GM23338 (cell line): ENCODE data around the gene MGAT3. TPM values are rescaled to one million over a fixed set of nuclear protein-coding genes. Genes with fewer than 3 reads are reported as not detected.

Experiments used
- ATAC-seq: fragments of 200-7000 bp; cut with Tn5 transposase; 3 replicates; pipeline ENCODE4 v1.9.1; 2020
- DNase-seq: peaks from one replicate; pipeline ENCODE4 v3.0.0-alpha.2; 2015; ENCODE audit warnings: low spot score
- H2AFZ ChIP-seq: fragments of 200-600 bp; sonication (generic); 2 replicates; pipeline ENCODE4 v1.8.0; 2016; ENCODE audit warnings: antibody characterized with exemption, mild to moderate bottlenecking, moderate library complexity
- H3F3A ChIP-seq: fragments of 200-600 bp; sonication (generic); replicated peaks from 2 replicates; pipeline ENCODE4 v1.8.0; 2017; ENCODE audit warnings: antibody characterized with exemption, mixed run types, low read depth
- H3K27ac ChIP-seq: fragments of 200-600 bp; sonication (generic); 2 replicates; pipeline ENCODE4 v1.6.1; 2016; ENCODE audit warnings: low read depth
- H3K27me3 ChIP-seq: fragments of 200-600 bp; sonication (generic); 2 replicates; pipeline ENCODE4 v1.8.0; 2016; ENCODE audit warnings: mild to moderate bottlenecking, mixed run types, moderate library complexity; ENCODE audit not compliant: insufficient read depth
- H3K36me3 ChIP-seq: fragments of 200-600 bp; sonication (generic); 2 replicates; pipeline ENCODE4 v1.8.0; 2016; ENCODE audit warnings: mild to moderate bottlenecking; ENCODE audit not compliant: insufficient read depth
- H3K4me1 ChIP-seq: fragments of 200-600 bp; sonication (generic); 2 replicates; pipeline ENCODE4 v1.8.0; 2016; ENCODE audit warnings: mild to moderate bottlenecking, moderate library complexity; ENCODE audit not compliant: insufficient read depth
- H3K4me2 ChIP-seq: fragments of 200-600 bp; sonication (generic); 2 replicates; pipeline ENCODE4 v1.7.1; 2017; ENCODE audit warnings: mixed run types
- H3K4me3 ChIP-seq: fragments of 200-600 bp; sonication (generic); 2 replicates; pipeline ENCODE4 v1.6.1; 2016; ENCODE audit warnings: mixed run types
- H3K79me2 ChIP-seq: fragments of 200-600 bp; sonication (generic); replicated peaks from 2 replicates; pipeline ENCODE4 v1.8.0; 2017; ENCODE audit warnings: mild to moderate bottlenecking; ENCODE audit not compliant: insufficient read depth
- H3K9me2 ChIP-seq: fragments of 200-600 bp; sonication (generic); 2 replicates; pipeline ENCODE4 v1.8.0; 2017; ENCODE audit not compliant: insufficient read depth
- H4K20me1 ChIP-seq: fragments of 200-600 bp; sonication (generic); replicated peaks from 2 replicates; pipeline ENCODE4 v1.8.0; 2017; ENCODE audit warnings: mild to moderate bottlenecking; ENCODE audit not compliant: insufficient read depth
- H3K27ac Mint-ChIP-seq: 2 replicates; pipeline ENCODE4 v1.8.0; 2020; ENCODE audit warnings: inconsistent platforms, mild to moderate bottlenecking, moderate library complexity, mixed read lengths
- H3K27me3 Mint-ChIP-seq: 3 replicates; pipeline ENCODE4 v1.8.0; 2022; ENCODE audit warnings: low read depth, mild to moderate bottlenecking, moderate library complexity, mixed read lengths, inconsistent platforms; ENCODE audit not compliant: insufficient read depth, poor library complexity
- H3K36me3 Mint-ChIP-seq: 3 replicates; pipeline ENCODE4 v1.8.0; 2021; ENCODE audit warnings: low read depth, mild to moderate bottlenecking, inconsistent platforms, moderate library complexity, mixed read lengths
- H3K4me1 Mint-ChIP-seq: 3 replicates; pipeline ENCODE4 v1.8.0; 2020; ENCODE audit warnings: mild to moderate bottlenecking, inconsistent platforms, mixed read lengths
- H3K4me3 Mint-ChIP-seq: 3 replicates; pipeline ENCODE4 v1.8.0; 2021; ENCODE audit warnings: moderate library complexity, mild to moderate bottlenecking, inconsistent platforms, mixed read lengths
- H3K9me3 Mint-ChIP-seq: 3 replicates; pipeline ENCODE4 v1.8.0; 2020; ENCODE audit warnings: moderate library complexity, mild to moderate bottlenecking, inconsistent platforms, mixed read lengths
- CREB1 ChIP-seq: fragments of 250-450 bp; sonication (Bioruptor Pico); IDR thresholded peaks from 2 replicates; pipeline ENCODE4 v1.5.0; 2020; ENCODE audit warnings: low read depth, mild to moderate bottlenecking, moderate library complexity
- CTCF ChIP-seq, 2 experiments: fragments of 200-600 bp in 1 of 2; sonication (generic) in 1 of 2; conservative IDR thresholded peaks; 2 replicates each; pipeline versions ENCODE4 v1.5.1 to v1.6.1; 2016 to 2017; ENCODE audit warnings: antibody characterized with exemption in 2 of 2, low read depth in 2 of 2, mild to moderate bottlenecking in 2 of 2, moderate library complexity in 1 of 2
- ETS1 ChIP-seq: IDR thresholded peaks from 2 replicates; pipeline ENCODE4 v1.6.1; 2016; ENCODE audit warnings: antibody characterized with exemption
- EZH2 ChIP-seq: fragments of 200-600 bp; sonication (generic); IDR thresholded peaks from one replicate; pipeline ENCODE4 v1.8.0; 2017; ENCODE audit warnings: antibody characterized with exemption, mild to moderate bottlenecking, low read depth; ENCODE audit not compliant: unreplicated experiment
- EZH2phosphoT487 ChIP-seq: fragments of 200-600 bp; sonication (generic); IDR thresholded peaks from one replicate; pipeline ENCODE4 v1.8.1; 2018; ENCODE audit warnings: antibody characterized with exemption; ENCODE audit not compliant: unreplicated experiment
- JUNB ChIP-seq: IDR thresholded peaks from one replicate; pipeline ENCODE4 v1.6.1; 2016; ENCODE audit warnings: antibody characterized with exemption; ENCODE audit not compliant: unreplicated experiment
- POLR2AphosphoS5 ChIP-seq: IDR thresholded peaks from 2 replicates; pipeline ENCODE4 v1.6.1; 2016; ENCODE audit warnings: antibody characterized with exemption, low read depth
- REST ChIP-seq: IDR thresholded peaks from one replicate; pipeline ENCODE4 v1.6.1; 2018; ENCODE audit warnings: antibody characterized with exemption; ENCODE audit not compliant: unreplicated experiment
- ZNF114 ChIP-seq: fragments of 250-450 bp; sonication (Bioruptor Pico); IDR thresholded peaks from 2 replicates; pipeline ENCODE4 v1.5.0; 2020; ENCODE audit warnings: mild to moderate bottlenecking, moderate library complexity
- ZNF331 ChIP-seq: fragments of 250-450 bp; sonication (Bioruptor Pico); IDR thresholded peaks from 2 replicates; pipeline ENCODE4 v1.5.0; 2020; ENCODE audit warnings: low read depth, mild to moderate bottlenecking, moderate library complexity
- ZNF462 ChIP-seq: fragments of 250-450 bp; sonication (Bioruptor Pico); IDR thresholded peaks from 2 replicates; pipeline ENCODE4 v1.5.0; 2020; ENCODE audit warnings: mild to moderate bottlenecking, moderate library complexity
- polyA plus RNA-seq: library from polyadenylated mRNA; unstranded; fragments of >200 nt; fragmentation: Nextera tagmentation; extraction: Ambion mirVana; gene quantifications from 2 replicates; pipeline ENCODE4 v1.2.1, GENCODE V29; 2016
- total RNA-seq: library from RNA; depleted of rRNA; stranded (reverse); fragments of >200 nt; shearing (Covaris generic); gene quantifications from 2 replicates; pipeline ENCODE4 v1.2.3, GENCODE V29; 2014

Gene MGAT3
- total and polyA plus RNA-seq, 2 experiments from 2014 or later: 1.7 to 10.2 TPM

GRCh38 chr22:39489094-39490068, 32.6 kb downstream of the MGAT3 start:
- Histone ChIP-seq H3K36me3 (no peaks in the 10 kb centered on the region), H2AFZ (no peak overlapping the region), H3K27ac (no peak overlapping the region), H3K4me2 (peak overlapping the region; percentile 33; the same call in 1 of the 2 replicates), H4K20me1 (no peaks in the 10 kb centered on the region; the same call in 1 of the 2 replicates), H3K4me1 (no peaks in the 10 kb centered on the region), H3K27me3 (no peaks in the 10 kb centered on the region), H3K4me3 (no peak overlapping the region), H3K79me2 (no peaks in the 10 kb centered on the region), H3K9me2 (no peaks in the 10 kb centered on the region), H3F3A (no peaks in the 10 kb centered on the region)
- H3K36me3 Mint-ChIP-seq: no peaks in the 10 kb centered on the region
- ATAC-seq: no peak
- H3K27ac Mint-ChIP-seq: no peak overlapping the region
- peak overlapping the region; percentile 57 for H3K4me3 Mint-ChIP-seq
- TF ChIP-seq CTCF (conservative IDR thresholded peaks at IDR 0.05; ENCODE audit: low read depth in 2 of 2): no peak
- TF ChIP-seq EZH2: no peak
- no peak for TF ChIP-seq REST
- TF ChIP-seq EZH2phosphoT487: no peak
- TF ChIP-seq ETS1: no peak
- no peak for TF ChIP-seq ZNF462 (CRISPR knock-in tag)
- no peak for TF ChIP-seq JUNB
- no peak for TF ChIP-seq ZNF331
- TF ChIP-seq CREB1 (CRISPR knock-in tag): no peak
- no peak for TF ChIP-seq ZNF114
- no peak for TF ChIP-seq POLR2AphosphoS5
- no peak for DNase-seq
- peaks cover 8% of the 10 kb centered on the region for H3K27me3 Mint-ChIP-seq
- H3K4me1 Mint-ChIP-seq: peaks cover 10% of the 10 kb centered on the region
- H3K9me3 Mint-ChIP-seq: no peaks in the 10 kb centered on the region
